NOMO-1 (cell line): ENCODE results near the gene S100A12.

Experiments
- DNase-seq, 2 experiments: peaks; one replicate each; lab custom pipeline; 2025; ENCODE audit not compliant: unreplicated experiment in 2 of 2; lab: John Stamatoyannopoulos, UW

The S100A12 gene

GRCh38 chr1:153397051-153397923 is 21.9 kb upstream of the S100A12 start:
- no peak for DNase-seq

GRCh38 chr1:153396461-153396860 is 21.0 kb upstream of the S100A12 start:
- DNase-seq, result no peak

DNA sequence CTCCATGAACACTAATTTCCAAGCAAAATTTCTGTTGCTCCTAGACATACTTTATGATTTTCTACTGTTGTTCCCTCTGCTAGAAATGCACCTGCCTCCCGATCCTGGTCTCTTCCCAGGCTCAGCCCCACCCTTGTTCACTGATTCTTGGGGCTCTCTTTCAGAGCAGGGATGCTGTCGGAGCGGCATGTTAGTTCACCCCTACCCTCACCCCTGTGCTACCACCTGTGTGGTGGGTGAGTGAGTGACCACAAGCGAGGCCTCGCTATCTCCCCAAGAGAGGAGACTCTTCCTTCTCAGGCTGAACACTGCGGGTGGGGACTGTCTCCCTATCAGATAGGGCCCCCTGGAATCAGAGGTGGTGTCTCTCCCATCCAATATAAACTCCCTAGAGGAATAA is 20.4 kb upstream of the S100A12 start:
- DNase-seq, result no peak

- DNase-seq, result no peak
Measured at GRCh38 chr1:153395136-153395685, 19.8 kb upstream of the S100A12 start.

- DNase-seq, result no peak
Measured at GRCh38 chr1:153394391-153394790, 19.0 kb upstream of the S100A12 start.

- DNase-seq, result peak in 1 of 2 experiments; percentile 15
Measured at GRCh38 chr1:153393926-153394325, 18.5 kb upstream of the S100A12 start.

DNA sequence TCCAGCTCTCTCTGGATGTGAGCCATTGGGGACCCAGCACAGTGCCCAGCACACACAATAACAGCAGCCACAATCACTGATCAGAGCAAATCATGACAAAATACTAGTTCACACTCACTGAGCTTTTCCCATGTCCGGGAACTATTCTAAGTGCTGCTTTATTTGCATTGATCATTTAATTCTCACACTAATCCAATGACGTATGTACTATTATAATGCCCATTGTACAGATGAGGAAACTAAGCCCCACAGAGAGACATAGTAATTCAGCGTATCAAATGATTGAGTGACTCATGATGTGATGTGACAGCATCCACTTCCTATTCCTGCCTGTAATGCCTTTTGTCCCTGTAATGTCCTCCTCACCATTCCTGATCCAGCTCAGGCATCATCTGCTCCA is 17.4 kb upstream of the S100A12 start:
- no peak for DNase-seq

- DNase-seq, result no peak
Measured at GRCh38 chr1:153392258-153392657, 16.8 kb upstream of the S100A12 start.

DNA sequence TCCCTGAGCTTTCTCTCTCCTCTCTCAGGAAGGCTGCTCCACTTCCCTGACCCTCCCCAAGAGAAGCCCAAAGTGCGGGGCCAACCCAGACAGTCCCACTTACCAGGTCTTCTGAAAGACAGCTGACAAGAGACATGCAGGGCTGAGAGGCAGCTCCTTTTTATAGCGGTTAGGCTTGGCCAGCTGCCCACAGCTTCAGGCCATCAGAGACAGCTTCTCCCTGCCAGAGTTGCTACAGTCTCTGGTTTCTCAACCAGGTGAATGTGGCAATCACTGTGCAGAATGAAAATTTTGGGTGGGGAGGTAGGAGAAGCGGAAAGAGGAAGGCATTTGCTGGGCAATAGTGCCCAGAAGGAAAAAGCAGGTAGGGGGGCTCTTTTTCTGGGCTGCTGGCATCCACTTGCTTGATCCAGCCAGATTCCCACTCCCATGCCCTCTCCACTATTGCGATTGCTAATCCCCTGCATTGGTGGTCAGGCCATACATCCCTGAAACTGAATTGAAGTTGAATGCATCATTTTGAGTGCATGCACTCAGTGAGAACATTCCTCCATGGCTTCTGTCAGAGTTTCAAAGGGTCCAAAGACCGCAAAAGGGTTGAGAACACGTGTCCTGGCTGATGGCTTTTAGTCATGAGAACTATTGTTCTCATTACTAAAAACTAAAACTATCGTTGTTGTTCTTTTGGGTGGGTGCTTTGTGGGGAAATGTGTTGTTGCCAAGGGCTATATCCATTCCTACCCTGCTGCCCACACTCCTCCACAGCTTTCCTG is 15.7 kb upstream of the S100A12 start, which contains the start of gene S100A8:
Gene S100A8, minus strand, starts transcription at position 136 of the 773 bp plus-strand sequence. CDS start 538 bp downstream, outside the sequence.
- peak; percentile 87 to 88 for DNase-seq

DNA sequence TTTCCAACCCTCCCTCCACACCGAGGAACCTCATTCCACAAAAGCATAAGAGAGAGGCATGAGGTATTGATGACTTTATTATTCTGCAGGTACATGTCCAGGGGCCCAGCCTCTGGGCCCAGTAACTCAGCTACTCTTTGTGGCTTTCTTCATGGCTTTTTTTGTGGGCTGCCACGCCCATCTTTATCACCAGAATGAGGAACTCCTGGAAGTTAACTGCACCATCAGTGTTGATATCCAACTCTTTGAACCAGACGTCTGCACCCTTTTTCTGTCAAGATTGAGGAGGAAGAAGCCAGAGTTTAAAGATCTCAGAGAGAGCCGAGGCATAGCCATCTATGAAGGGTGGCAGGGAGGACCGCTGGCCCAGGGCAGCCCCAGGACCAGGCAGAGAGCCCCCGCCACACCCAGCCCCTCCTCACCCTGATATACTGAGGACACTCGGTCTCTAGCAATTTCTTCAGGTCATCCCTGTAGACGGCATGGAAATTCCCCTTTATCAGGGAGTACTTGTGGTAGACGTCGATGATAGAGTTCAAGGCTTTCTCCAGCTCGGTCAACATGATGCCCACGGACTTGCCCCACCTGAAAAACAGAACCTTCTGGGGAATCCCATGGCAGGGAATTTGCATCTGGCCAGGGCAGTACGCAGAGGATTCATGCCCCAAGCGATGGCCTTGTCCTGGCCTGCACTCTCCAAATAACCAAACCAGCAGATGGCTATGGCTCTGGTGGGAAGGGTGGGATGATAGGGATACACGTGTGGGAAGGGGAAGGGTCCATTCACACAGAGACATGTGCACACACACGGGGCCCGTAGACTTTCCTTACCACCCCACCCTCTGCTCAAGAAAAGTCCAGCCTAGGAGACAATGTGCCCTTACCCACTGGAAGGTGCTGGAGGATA is 14.8 kb upstream of the S100A12 start:
- DNase-seq, result peak; percentile 70 to 78

DNA sequence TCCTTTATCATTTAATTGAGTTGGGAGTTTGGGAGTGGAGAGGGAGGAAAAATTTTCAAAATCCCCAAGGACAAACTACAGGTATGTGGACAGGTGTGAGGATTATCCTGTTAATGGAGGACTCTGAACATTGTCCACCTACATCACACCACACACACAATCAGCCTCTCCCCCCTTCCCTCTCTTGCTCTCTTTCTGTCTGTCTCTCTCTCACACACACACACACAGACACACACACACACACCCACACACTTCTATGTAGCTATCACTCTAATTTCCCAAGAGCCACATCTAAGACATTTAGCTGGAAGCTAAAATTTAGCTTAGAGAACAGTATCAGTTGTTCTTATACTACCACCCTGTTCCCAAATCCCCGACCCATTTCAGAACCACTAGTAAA is 14.0 kb upstream of the S100A12 start:
- DNase-seq, result peak in 1 of 2 experiments; percentile 11

GRCh38 chr1:153387785-153388184 is 12.4 kb upstream of the S100A12 start:
- DNase-seq, result no peak

DNA sequence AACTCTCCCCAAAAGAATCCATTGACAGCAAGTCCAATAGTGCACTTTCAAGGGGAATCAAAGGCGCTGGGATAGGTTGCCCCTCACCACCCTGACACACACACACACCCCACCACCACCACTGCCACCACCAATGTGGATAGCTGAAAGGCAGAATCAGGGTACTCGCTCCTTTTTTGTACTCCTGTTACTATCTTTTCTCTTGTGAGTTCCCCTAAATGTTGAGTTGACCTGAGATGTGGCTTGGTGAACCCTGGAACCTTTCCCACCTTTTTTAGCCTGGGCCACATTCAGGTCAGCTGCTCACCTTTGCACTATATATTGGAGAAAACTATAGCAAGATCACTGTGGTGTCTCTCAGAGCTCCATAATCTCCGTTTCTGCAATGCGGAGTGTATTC is 11.6 kb upstream of the S100A12 start:
- DNase-seq, result no peak

DNA sequence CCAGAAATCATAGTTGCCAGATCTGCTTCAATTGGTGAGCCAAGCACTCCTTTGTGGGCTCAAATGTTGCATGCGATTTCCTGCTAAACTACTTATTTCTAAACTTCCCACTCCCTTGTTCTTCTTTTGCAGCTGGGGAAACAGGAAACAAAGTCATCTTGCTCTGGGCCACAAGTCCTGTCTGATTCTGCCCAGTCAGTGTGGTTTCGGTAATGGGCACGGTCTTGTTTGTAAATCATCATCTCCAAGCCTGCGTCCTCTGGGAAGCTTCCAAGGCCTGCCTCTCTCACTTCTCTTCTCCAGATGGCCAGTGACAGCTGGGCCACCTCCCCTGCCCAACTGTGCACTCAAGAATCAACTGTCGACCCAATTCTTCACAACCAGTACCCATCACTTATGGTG is 11.1 kb upstream of the S100A12 start:
- DNase-seq, result peak; percentile 92 to 97

DNA sequence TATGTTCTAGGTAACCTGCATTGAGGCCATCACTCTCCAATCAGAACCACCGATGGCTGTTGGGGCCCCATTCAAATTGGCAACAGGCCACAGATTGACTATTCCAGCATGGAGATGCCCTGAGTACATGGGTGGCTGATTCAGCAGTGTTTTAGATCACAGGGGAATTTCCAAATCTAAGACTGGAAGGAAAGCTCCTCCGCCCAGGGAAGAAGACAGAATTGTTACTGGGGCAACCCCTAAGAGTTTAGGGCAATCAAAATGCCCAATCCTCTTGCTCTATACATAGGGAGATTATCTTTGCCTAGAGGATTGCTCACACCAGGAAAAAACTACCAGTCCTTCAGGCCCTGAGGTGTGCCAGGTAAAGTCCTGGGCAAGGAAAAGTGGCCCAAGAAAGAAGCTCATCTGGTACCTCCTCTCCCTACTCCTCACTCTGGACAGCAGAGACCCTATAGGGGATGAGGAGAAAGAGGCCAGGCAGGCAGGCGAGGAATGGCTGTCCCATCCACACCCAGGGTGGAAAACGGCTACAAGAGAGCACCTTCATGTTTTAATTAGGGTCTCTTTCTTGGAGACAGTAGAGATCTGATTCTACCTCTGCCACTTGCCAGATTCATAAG is 9.6 kb upstream of the S100A12 start:
- DNase-seq, result no peak

GRCh38 chr1:153380711-153381110 is 5.3 kb upstream of the S100A12 start:
- DNase-seq, result no peak

GRCh38 chr1:153379591-153379990 is 4.2 kb upstream of the S100A12 start:
- DNase-seq, result no peak

- peak; percentile 65 to 67 for DNase-seq
Measured at GRCh38 chr1:153374071-153374470, 1.4 kb downstream of the S100A12 start.

DNA sequence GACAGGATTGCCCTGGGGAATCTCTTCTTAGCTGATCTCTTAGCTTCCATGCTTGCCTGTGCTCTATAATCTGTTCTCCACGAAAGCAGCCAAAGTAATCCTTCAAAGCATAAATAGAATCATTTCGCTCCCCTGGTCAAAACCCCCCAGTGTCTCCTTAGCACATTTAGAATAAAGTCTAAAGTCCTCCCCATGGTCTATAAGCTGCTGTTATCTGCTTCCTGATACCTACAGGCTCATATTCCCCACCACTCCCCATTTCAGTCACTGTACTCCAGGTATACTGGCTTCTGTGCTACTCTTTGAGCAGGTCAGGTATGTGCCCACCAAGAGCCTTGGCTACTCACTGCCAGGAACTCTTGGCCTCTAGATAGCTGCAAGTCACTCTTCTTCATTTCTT is 2.9 kb downstream of the S100A12 start:
- no peak for DNase-seq

- DNase-seq, result no peak
Measured at GRCh38 chr1:153371231-153371630, 4.2 kb downstream of the S100A12 start.
